ENCODE measurements around the gene HOOK2.
A peak's percentile ranks its signal among the peaks of the same experiment; 100 is the strongest.
"Not testable (repeated sequence)": the region's sequence is repeated elsewhere in the genome, so short reads cannot be mapped to it uniquely, and the experiment has no call there.

The HOOK2 gene

GRCh38 chr19:12751635-12752034 lies 23.7 kb downstream of the HOOK2 start, which contains the start of gene BEST2:
BEST2 (plus strand) TSS chr19:12751791; CDS start chr19:12752593, 802 bp downstream.
- no peak for DNase-seq

GRCh38 chr19:12750851-12751250 lies 24.5 kb downstream of the HOOK2 start:
- no peak for DNase-seq

GRCh38 chr19:12749938-12750521 lies 25.3 kb downstream of the HOOK2 start:
- no peak for DNase-seq

- no peak for DNase-seq
These were observed 26.9 kb downstream of the HOOK2 start for GRCh38 chr19:12748489-12748888.

- DNase-seq = no peak
These were observed 30.0 kb downstream of the HOOK2 start for GRCh38 chr19:12745166-12745897.

GRCh38 chr19:12737835-12738351 lies 37.5 kb downstream of the HOOK2 start:
- DNase-seq = no peak

- peak; percentile 97 for DNase-seq
These were observed 38.1 kb downstream of the HOOK2 start, which contains the start of gene GET3 for GRCh38 chr19:12736995-12737834. GET3 (plus strand) TSS chr19:12737497; CDS start chr19:12737506, 9 bp downstream.

- DNase-seq = no peak
These were observed 41.8 kb downstream of the HOOK2 start for GRCh38 chr19:12733369-12734214.

GRCh38 chr19:12731337-12731736 lies 44.0 kb downstream of the HOOK2 start:
- no peak for DNase-seq

- no peak for DNase-seq
These were observed 45.3 kb downstream of the HOOK2 start for GRCh38 chr19:12730064-12730463.

- DNase-seq = no peak
These were observed 47.5 kb downstream of the HOOK2 start for GRCh38 chr19:12727745-12728433.

GRCh38 chr19:12726988-12727316 lies 48.4 kb downstream of the HOOK2 start:
- no peak for DNase-seq

GRCh38 chr19:12725612-12726011 lies 49.7 kb downstream of the HOOK2 start:
- not testable (repeated sequence) for DNase-seq

GRCh38 chr19:12723641-12724426 lies 51.5 kb downstream of the HOOK2 start, which contains the start of gene TNPO2:
TNPO2 (minus strand) TSS chr19:12723932; CDS start chr19:12720977, 2,955 bp downstream.
- peak; percentile 38 for DNase-seq

- no peak for DNase-seq
These were observed 52.0 kb downstream of the HOOK2 start for GRCh38 chr19:12723381-12723640.

- peak; percentile 97 for DNase-seq
These were observed 52.6 kb downstream of the HOOK2 start for GRCh38 chr19:12722566-12723380.

- peak; percentile 49 for DNase-seq
These were observed 53.4 kb downstream of the HOOK2 start for GRCh38 chr19:12721656-12722565.

- DNase-seq = no peak
These were observed 54.3 kb downstream of the HOOK2 start for GRCh38 chr19:12720851-12721655.
